Raji (cell line): ENCODE measurements around the gene SCUBE3.

ENCODE experiments used
- POLR2A ChIP-seq: IDR thresholded peaks from 2 replicates; pipeline ENCODE4 v1.6.1; 2011; ENCODE audit warnings: low read depth, low read length, control low read depth; ENCODE audit not compliant: insufficient read depth

The SCUBE3 gene

DNA sequence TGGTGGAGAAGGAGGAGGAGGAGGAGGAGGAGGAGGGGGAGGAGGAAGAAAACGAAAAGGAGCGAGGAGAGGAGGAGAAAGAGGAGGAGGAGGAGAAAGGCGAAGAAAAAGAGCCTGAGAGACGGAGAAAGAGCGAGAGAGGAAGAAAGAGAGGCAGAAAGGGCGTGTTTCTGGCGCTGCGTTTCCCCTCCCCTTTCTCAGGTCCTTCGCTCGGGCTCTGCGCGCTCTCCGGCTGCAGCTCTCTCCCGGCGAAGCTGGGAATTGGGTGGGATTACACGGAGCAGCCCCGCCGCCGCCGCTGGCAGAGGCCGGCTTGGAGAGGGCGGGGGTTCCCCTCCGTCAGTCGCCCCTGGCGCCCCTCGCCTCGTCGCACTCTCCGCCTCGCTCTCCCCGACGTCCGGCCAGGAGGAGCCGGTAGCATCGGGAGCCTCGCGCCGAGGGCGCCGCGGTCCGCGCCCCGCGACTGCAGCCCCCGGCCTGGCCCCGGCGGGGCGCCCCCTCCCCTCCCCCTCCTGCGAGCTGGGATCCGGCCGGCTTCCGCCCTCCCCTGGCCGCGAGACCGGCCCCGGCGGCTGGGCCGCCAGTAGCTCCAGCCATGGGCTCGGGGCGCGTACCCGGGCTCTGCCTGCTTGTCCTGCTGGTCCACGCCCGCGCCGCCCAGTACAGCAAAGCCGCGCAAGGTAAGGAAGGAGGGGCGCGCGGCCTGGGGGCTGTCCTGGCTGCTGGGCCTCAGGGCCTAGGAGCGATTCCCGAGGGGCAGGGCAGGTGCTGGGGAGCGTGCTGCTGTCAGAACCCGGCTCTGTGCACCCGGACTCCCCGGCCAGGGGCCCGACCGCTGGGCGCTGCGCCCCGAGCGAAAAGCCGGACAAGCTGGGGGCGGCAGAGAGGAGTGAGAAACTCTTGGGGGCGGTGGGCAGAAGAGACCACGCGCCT lies at the start of gene SCUBE3:
Gene SCUBE3, plus strand, starts transcription at position 133 of the 933 bp plus-strand sequence. Its CDS starts 463 bp downstream, at position 596.
- TF ChIP-seq POLR2A = no peak

GRCh38 chr6:35164277-35164676 lies 49.5 kb upstream of the SCUBE3 start:
- TF ChIP-seq POLR2A = no peak

DNA sequence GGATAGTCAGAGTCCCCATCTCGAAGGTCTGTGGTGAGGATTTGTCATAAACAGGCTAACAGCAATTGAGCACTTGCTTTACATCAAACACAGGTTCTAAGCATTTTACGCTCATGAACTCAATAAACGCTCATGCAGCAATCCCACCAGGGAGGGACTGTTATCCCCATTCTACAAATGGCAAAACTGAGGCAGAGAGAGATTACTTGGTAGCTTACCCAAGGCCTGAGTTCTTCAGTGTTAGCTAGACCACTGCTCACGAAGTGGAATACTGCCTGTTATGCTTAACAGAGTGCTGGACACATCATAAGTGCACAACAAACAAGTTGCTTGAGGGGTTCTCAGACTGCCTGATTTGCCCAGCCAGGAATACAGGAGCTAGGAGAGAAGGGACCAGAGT lies 48.9 kb upstream of the SCUBE3 start:
- no peak for TF ChIP-seq POLR2A

DNA sequence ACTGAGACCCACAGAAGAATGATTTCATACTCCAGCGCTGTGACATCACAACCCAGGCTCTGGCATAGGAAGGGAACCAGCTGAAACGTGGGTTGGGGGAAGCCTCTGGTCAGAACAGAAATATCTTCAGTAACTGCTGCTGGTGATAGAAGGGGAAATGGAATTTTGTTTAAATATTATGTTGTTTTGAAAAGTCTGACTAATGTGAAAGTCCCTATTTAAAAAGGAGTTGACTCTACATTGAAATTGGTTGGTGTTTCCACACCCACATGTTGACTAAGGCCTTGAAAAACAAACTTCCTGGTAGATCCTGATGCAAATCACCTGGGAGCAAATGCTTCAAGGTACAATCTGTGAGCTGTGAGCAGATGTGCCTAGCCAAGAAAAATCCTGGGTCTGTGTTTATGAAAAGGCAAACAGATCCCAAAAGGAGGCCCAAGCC lies 48.1 kb upstream of the SCUBE3 start:
- no peak for TF ChIP-seq POLR2A

DNA sequence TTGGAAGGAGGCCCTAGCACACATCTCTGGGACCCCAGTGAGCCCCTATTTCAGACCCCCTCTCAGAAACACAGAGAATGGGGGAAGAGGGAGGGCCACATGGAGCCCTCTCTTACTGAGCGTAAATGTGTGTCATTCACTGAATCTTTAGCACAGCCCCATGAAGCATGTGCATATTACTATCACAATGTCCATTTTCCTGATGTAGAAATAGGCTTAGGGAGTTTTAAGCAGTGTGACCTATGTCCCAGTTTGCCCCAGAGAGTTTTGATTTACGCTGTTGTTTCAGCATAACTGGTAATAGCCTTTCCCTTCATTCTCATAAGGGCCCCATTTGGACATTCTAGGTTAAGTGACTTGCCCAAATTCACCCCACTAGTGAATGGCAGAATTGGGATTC lies 47.6 kb upstream of the SCUBE3 start:
- TF ChIP-seq POLR2A = no peak

DNA sequence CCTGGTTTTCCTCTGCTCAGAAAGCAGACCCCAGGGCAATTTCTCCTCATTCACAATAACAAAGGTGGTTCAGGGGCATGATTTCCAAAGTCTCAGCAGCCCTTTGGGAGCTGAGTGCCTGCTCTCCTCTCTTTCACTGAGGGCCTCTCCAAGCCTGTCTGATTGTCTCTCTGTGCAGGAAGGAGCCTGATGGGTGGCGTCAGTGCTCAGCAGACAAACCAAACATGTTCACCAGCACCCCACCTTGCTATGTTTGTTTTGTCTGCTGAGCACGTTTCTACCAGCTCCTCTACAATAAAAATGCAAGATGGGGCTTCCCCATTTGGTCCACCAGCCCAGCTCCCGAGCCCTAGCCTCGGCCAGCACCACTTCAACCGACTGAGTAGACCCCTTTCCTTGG lies 47.2 kb upstream of the SCUBE3 start:
- no peak for TF ChIP-seq POLR2A

DNA sequence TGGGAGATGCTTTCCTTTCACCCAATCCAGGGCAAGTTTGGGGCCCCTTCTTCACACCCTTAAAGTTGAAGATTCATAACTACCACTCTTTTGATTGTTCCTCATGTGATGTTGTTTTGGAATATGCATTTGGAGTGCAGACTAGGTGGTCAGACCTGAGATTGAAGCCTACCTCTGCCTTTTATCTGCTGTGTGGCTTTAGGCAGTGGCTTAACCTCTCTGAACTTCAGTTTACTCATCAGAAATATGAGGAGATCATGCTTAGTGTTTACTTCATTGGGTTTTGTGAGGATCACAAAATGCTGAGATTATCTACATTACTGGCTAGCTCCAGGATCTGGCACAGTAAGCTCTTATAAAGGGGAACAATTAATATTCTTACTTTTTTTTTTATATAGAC lies 46.3 kb upstream of the SCUBE3 start:
- no peak for TF ChIP-seq POLR2A

DNA sequence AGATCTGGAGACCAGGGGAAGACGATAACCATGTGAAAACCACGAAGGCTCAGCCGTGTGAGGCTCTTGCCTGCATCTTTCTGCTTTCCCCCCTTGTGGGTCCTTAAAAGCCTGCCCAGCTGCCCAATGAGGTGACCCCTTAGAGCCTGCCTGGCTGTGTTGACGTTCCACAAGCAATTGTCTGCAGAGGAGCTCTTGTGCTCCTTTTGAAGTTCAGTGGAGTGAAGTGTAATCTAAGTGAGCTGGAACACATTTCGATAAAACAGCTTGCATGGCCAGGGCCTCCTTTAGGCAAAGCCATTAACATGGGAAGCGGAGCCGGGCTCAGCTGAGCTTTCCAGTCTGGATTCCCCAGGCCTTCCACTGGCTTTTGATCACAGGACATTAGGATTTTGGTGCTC lies 45.3 kb upstream of the SCUBE3 start:
- TF ChIP-seq POLR2A = no peak

GRCh38 chr6:35170166-35170565 lies 43.6 kb upstream of the SCUBE3 start:
- no peak for TF ChIP-seq POLR2A

GRCh38 chr6:35170891-35171290 lies 42.9 kb upstream of the SCUBE3 start:
- TF ChIP-seq POLR2A = no peak

DNA sequence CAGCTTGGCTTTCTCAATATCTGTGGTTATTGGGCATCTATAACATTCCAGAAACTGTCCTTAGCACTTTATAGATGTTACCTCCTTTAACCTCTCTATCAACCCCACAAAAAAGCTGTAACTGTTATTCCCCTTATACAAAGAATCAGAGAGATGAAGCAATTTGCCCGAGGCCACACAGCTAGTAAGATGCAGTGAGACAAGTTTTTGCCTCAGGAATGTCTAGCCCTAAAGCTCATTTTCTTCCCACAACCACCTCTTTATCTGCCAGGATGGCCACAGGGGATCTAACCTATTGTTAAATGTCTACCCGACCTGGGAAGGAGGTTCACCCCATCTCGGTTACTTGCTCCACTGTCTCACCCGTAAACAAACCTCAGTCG lies 40.7 kb upstream of the SCUBE3 start:
- TF ChIP-seq POLR2A = no peak

- no peak for TF ChIP-seq POLR2A
These were observed 40.2 kb upstream of the SCUBE3 start for GRCh38 chr6:35173427-35174087.

DNA sequence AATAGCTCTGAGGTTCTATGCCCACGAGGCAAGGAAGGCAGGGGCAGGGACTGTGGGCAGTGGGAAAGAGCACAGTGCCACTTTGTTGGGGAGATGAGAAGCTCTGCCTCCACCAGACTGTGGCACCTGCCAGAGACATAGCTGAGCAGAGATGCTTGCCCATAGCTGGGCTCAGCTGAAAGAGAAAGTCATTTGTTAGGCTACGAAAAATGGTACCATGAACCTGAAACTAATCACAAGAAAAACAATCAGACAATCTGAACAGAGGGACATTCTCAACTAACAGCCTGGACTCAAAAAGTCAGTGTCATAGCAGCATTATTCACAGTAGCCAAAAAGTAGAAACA lies 39.7 kb upstream of the SCUBE3 start:
- no peak for TF ChIP-seq POLR2A

DNA sequence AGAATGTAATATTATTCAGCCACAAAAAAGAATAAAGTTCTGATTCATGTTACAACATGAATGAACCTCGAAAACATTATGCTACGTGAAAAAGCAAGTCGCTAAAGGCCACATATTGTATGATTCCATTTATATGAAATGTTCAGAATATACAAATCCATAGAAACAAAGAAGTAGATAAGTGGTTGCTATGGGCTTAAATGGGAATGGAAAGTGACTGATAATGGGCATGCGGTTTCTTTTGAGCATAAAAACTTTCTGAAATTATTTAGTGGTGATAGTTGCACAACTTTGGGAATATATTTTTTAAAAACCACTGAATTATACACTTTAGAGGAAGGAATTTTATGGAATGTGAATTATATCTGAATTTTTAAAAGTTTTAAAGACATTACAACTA lies 39.3 kb upstream of the SCUBE3 start:
- no peak for TF ChIP-seq POLR2A

DNA sequence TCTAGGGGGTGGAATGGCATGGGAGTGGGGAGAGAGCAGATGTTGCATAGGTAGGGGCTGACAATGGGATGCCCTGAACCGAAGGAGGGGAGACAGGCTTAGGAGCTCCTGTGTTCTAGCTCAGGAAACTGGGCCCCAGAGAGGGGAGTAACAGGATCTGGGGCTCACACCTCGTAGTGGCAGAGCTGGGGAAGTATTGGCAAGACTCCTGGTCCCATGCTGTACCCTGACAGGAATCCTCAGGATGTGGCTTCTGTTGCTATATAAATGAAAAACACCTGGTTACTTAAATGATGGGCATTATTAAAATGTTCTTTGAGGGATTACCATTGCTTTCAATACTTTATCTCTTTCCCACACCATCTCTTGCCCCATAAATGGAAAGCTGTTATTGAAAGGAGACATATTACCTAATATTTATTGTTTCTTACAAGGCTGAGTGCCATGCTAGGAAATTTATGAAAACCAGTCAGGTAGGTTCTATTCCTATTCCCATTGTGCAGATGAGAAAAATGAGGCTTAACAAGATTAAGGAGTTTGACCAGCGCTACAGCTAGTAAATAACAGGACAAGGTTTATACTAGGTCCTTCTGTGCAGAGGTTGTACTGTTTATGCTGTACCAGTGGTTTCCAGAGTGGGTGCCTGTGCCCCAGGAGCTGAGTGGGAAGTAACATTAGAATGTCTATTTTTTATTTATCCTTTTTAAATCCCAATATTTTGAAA lies 37.3 kb upstream of the SCUBE3 start:
- no peak for TF ChIP-seq POLR2A

DNA sequence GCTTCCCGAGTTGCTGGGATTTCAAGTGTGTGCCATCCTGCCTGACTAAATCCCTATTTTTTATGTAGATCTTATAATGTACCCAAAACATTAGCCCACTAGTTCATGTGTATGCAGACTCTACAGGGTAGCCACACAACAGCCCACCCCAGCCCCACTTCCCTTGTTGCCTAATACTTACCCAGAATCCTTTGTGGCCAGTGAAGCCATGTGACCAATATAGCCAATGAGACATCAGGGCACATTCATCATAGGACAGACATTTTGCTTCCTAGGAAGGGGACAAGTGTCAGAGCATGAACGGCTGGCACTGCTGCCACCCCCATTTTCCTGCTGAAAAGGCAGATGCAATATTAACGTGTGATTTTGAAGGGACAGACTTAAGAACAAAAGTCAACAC lies 36.6 kb upstream of the SCUBE3 start:
- TF ChIP-seq POLR2A = no peak
